ENCODE measurements around the gene PRPF38B. TPM values are rescaled to one million over a fixed set of nuclear protein-coding genes. Genes with fewer than 3 reads are reported as not detected.

PRPF38B gene, protein sequence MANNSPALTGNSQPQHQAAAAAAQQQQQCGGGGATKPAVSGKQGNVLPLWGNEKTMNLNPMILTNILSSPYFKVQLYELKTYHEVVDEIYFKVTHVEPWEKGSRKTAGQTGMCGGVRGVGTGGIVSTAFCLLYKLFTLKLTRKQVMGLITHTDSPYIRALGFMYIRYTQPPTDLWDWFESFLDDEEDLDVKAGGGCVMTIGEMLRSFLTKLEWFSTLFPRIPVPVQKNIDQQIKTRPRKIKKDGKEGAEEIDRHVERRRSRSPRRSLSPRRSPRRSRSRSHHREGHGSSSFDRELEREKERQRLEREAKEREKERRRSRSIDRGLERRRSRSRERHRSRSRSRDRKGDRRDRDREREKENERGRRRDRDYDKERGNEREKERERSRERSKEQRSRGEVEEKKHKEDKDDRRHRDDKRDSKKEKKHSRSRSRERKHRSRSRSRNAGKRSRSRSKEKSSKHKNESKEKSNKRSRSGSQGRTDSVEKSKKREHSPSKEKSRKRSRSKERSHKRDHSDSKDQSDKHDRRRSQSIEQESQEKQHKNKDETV
- 11.6 and 17.8 TPM in 2 replicates for total RNA-seq
- polyA plus RNA-seq, result 27.2 and 28.8 TPM in 2 replicates
- 25.0 and 26.1 TPM in 2 replicates for polyA plus RNA-seq (2012)
- 4.1 and 6.8 TPM in 2 replicates for polyA minus RNA-seq (ENCODE audit: low replicate concordance)

DNA sequence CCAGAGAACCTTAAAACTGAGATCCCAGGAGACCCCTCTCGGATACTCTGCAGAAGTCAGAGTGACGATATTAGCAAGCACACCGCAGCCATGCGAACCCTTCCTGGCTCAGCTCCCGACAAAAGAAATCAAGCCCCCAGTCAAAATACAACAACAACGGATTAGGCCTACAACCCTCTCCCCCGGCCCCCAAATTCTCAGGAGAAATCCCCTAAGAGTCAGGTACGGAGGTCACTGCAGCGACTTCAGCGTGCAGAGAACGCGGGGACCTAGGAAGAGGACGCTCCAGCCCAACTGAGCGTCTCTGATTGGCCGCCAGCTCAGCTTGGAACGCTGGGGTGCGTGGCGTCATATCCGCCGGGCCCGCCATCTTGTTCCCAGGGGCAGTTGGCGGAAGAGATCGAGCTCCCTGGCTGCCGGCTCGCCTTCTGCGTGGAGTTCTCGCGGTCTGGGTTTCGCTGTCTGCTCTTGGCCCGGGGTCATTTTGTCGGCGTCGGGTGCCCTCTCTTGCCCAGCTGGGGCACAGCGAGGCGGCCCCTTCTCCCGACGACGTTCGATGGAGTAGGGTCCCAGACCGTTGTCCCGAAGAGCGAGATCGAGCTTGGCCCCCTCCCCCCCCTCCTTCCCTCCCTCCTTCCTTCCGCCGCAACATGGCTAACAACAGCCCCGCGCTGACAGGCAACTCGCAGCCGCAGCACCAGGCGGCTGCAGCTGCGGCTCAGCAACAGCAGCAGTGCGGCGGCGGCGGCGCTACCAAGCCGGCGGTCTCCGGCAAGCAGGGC lies at the start of gene PRPF38B:
Gene PRPF38B (plus strand): TSS at position 369 of the 782 bp plus-strand sequence. CDS start 282 bp downstream, at position 651.
- no peak for TF ChIP-seq EZH2 (IDR thresholded peaks at IDR 0.05; ENCODE audit: low read length, missing control alignments)
- TF ChIP-seq, protein P1, sequence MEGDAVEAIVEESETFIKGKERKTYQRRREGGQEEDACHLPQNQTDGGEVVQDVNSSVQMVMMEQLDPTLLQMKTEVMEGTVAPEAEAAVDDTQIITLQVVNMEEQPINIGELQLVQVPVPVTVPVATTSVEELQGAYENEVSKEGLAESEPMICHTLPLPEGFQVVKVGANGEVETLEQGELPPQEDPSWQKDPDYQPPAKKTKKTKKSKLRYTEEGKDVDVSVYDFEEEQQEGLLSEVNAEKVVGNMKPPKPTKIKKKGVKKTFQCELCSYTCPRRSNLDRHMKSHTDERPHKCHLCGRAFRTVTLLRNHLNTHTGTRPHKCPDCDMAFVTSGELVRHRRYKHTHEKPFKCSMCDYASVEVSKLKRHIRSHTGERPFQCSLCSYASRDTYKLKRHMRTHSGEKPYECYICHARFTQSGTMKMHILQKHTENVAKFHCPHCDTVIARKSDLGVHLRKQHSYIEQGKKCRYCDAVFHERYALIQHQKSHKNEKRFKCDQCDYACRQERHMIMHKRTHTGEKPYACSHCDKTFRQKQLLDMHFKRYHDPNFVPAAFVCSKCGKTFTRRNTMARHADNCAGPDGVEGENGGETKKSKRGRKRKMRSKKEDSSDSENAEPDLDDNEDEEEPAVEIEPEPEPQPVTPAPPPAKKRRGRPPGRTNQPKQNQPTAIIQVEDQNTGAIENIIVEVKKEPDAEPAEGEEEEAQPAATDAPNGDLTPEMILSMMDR (conservative IDR thresholded peaks at IDR 0.05 in 1 of 2, IDR thresholded peaks at IDR 0.05 in 1 of 2; ENCODE audit: low read depth in 1 of 2, low read length in 2 of 2), result no peak
- DNase-seq (ENCODE audit: low read depth in 2 of 2), result peak; percentile 90
- Histone ChIP-seq H3K9ac (ENCODE audit: insufficient read depth, low read length) (peak within 1 kb of the TSS; percentile 91), H3K36me3 (ENCODE audit: control insufficient read depth, insufficient read depth, low read length) (peaks cover 6% of the 10 kb centered on the region), H2AFZ (ENCODE audit: low read length) (peak within 1 kb of the TSS; percentile 82), H3K27me3 (ENCODE audit: control insufficient read depth, insufficient read depth, low read length) (no peaks in the 10 kb centered on the region), H3K4me1 (ENCODE audit: control insufficient read depth, extremely low read depth, insufficient read depth, low read length) (no peaks in the 10 kb centered on the region), H3K4me2 (ENCODE audit: extremely low read depth, insufficient read depth, low read length) (peak within 1 kb of the TSS; percentile 99), H3K27ac (ENCODE audit: insufficient read depth, low read length) (peak within 1 kb of the TSS; percentile 96), H3K4me3 (replicated peaks in 1 of 4; ENCODE audit: control extremely low read depth in 1 of 4, insufficient read depth in 1 of 4, low read depth in 3 of 4, low read length in 4 of 4) (peak within 1 kb of the TSS; percentile 85 to 98 (median 93)), H4K20me1 (ENCODE audit: control insufficient read depth, extremely low read depth, insufficient read depth, low read length) (no peaks in the 10 kb centered on the region), H3K9me3 (ENCODE audit: control insufficient read depth, insufficient read depth, low read depth, low read length) (no peaks in the 10 kb centered on the region), H3K79me2 (ENCODE audit: control insufficient read depth, insufficient read depth, low read length) (peaks cover 57% of the 10 kb centered on the region)

DNA sequence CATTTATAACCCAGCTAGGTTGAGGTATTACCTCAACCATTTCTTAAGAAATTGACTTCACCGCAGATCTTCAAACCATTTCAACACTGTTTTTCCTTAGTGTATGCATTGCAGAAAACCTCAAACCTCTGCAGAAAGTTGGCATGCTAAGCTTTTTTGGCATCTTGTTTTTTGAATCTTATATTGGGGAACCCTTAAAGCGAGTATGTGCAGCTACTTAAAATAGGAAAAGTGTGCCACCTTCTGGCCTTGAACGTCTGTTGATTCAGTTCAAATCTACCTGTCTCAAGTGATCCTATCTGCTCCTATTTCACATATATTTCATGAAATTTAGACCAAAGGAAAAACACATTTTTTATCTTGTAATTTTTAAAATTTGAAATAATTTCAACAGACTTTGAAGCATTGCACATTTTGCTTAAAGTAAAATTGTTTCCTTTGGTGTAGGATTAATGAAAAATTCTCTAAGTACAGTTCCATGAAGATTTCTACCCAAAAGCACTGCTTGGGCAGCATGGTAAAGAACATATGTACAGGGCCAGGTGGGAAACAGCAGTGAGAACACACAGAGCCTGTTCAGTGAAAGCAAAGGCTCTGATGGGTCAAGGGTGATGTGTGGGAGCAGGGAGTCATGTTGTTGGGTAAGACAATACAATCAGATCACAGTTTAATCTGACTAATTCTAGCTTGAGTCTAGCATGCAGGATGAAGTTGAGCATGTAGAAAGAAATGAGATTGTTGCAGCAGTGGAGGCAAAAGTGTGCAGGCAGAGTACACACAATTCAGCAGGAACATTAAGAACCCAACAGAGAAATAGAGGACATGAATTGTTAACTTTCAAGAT lies 48.4 kb upstream of the PRPF38B start:
- Histone ChIP-seq H3K4me2 (ENCODE audit: extremely low read depth, insufficient read depth, low read length) (no peak overlapping the region), H3K4me1 (ENCODE audit: control insufficient read depth, extremely low read depth, insufficient read depth, low read length) (peaks cover 7% of the 10 kb centered on the region), H3K36me3 (ENCODE audit: control insufficient read depth, insufficient read depth, low read length) (no peaks in the 10 kb centered on the region), H4K20me1 (ENCODE audit: control insufficient read depth, extremely low read depth, insufficient read depth, low read length) (no peaks in the 10 kb centered on the region), H2AFZ (ENCODE audit: low read length) (no peak overlapping the region), H3K9me3 (ENCODE audit: control insufficient read depth, insufficient read depth, low read depth, low read length) (no peaks in the 10 kb centered on the region), H3K27ac (ENCODE audit: insufficient read depth, low read length) (no peak overlapping the region), H3K4me3 (replicated peaks in 1 of 4; ENCODE audit: control extremely low read depth in 1 of 4, insufficient read depth in 1 of 4, low read depth in 3 of 4, low read length in 4 of 4) (no peak overlapping the region), H3K9ac (ENCODE audit: insufficient read depth, low read length) (no peak overlapping the region), H3K27me3 (ENCODE audit: control insufficient read depth, insufficient read depth, low read length) (no peaks in the 10 kb centered on the region), H3K79me2 (ENCODE audit: control insufficient read depth, insufficient read depth, low read length) (no peaks in the 10 kb centered on the region)
- peak; percentile 63 to 86 for DNase-seq (ENCODE audit: low read depth in 2 of 2)
- TF ChIP-seq, protein P1 (conservative IDR thresholded peaks at IDR 0.05 in 1 of 2, IDR thresholded peaks at IDR 0.05 in 1 of 2; ENCODE audit: low read depth in 1 of 2, low read length in 2 of 2), result peak; percentile 57 to 62
- TF ChIP-seq EZH2 (IDR thresholded peaks at IDR 0.05; ENCODE audit: low read length, missing control alignments), result no peak

Data from fibroblast of lung (primary cell).